Esophagus muscularis mucosa (tissue), 3 donors: ENCODE measurements around the gene NDUFAF5.

Source experiments
- CTCF ChIP-seq, 3 experiments: fragments of 200-600 bp in 2 of 3; fragments of 450-650 bp in 1 of 3; sonication (generic) in 2 of 3; IDR thresholded peaks; one replicate each; pipeline ENCODE4 v1.5.1; 2017 to 2019; ENCODE audit warnings: antibody characterized with exemption in 3 of 3, mild to moderate bottlenecking in 2 of 3, moderate library complexity in 1 of 3
- POLR2A ChIP-seq: fragments of 450-650 bp; IDR thresholded peaks from one replicate; pipeline ENCODE4 v1.6.1; 2017; ENCODE audit warnings: antibody characterized with exemption, moderate library complexity, mild to moderate bottlenecking, low read depth

GRCh38 chr20:13765868-13766416 lies 18.9 kb upstream of the NDUFAF5 start:
- TF ChIP-seq POLR2A (no peak), CTCF (IDR thresholded peaks at IDR 0.05) (no peak)
